HCT116 (cell line): Measurements from ENCODE around the gene CASKIN2.

Source experiments
- ATF3 ChIP-seq: IDR thresholded peaks from 2 replicates; pipeline ENCODE4 v1.6.1; 2012
- CTCF ChIP-seq, 3 experiments: fragments of 200-600 bp in 1 of 3; sonication (generic) in 1 of 3; IDR thresholded peaks in 2 of 3; conservative IDR thresholded peaks in 1 of 3; 2 replicates each; pipeline ENCODE4 v1.5.1; 2012 to 2017; ENCODE audit warnings: low read depth in 2 of 3, low read length in 2 of 3, antibody characterized with exemption in 1 of 3, borderline replicate concordance in 1 of 3, control low read depth in 1 of 3, mild to moderate bottlenecking in 1 of 3, mixed read lengths in 1 of 3, mixed run types in 1 of 3, moderate library complexity in 1 of 3; ENCODE audit not compliant: insufficient read depth in 1 of 3
- EZH2 ChIP-seq: fragments of 200-600 bp; sonication (generic); IDR thresholded peaks from 2 replicates; pipeline ENCODE4 v1.6.1; 2017; ENCODE audit warnings: antibody characterized with exemption, mixed run types
- MAX ChIP-seq: IDR thresholded peaks from 2 replicates; pipeline ENCODE4 v1.6.1; 2012
- RAD21 ChIP-seq: IDR thresholded peaks from 2 replicates; pipeline ENCODE4 v1.6.1; 2012; ENCODE audit warnings: low read depth, mild to moderate bottlenecking
- YY1 ChIP-seq: IDR thresholded peaks from 2 replicates; pipeline ENCODE4 v1.6.1; 2011; ENCODE audit warnings: low read length, low read depth, moderate library complexity, mild to moderate bottlenecking; ENCODE audit not compliant: insufficient replicate concordance; ENCODE audit errors: extremely low read depth
- ZNF274 ChIP-seq: fragments of 200-500 bp; sonication (Bioruptor generic); IDR thresholded peaks from 2 replicates; pipeline ENCODE4 v1.6.1; 2014; ENCODE audit warnings: mild to moderate bottlenecking, low read depth, low read length, inconsistent platforms
- TF ChIP-seq, protein P1 (sequence below): IDR thresholded peaks from 2 replicates; pipeline ENCODE4 v1.6.1; 2012; ENCODE audit warnings: low read depth

DNA sequence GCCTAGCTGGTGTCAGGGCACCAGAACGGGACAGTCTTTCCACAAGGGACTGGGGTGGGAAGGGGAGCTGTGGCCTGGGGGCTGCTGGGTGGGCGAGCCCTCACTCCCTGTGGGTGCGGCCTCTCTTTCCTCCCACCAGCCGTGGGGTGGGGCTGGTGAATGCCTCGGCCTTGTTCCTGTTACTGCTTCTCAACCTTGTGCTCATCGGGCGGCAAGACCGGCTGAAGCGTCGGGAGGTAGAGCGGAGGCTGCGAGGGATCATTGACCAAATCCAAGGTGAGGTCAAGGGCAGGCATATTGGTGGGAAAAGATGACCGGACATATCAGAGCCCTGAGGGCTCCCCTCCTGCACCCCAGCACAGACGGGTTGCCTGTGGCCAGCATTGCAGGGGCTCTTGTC, 29.2 kb downstream of the CASKIN2 start:
- TF ChIP-seq, protein P1, sequence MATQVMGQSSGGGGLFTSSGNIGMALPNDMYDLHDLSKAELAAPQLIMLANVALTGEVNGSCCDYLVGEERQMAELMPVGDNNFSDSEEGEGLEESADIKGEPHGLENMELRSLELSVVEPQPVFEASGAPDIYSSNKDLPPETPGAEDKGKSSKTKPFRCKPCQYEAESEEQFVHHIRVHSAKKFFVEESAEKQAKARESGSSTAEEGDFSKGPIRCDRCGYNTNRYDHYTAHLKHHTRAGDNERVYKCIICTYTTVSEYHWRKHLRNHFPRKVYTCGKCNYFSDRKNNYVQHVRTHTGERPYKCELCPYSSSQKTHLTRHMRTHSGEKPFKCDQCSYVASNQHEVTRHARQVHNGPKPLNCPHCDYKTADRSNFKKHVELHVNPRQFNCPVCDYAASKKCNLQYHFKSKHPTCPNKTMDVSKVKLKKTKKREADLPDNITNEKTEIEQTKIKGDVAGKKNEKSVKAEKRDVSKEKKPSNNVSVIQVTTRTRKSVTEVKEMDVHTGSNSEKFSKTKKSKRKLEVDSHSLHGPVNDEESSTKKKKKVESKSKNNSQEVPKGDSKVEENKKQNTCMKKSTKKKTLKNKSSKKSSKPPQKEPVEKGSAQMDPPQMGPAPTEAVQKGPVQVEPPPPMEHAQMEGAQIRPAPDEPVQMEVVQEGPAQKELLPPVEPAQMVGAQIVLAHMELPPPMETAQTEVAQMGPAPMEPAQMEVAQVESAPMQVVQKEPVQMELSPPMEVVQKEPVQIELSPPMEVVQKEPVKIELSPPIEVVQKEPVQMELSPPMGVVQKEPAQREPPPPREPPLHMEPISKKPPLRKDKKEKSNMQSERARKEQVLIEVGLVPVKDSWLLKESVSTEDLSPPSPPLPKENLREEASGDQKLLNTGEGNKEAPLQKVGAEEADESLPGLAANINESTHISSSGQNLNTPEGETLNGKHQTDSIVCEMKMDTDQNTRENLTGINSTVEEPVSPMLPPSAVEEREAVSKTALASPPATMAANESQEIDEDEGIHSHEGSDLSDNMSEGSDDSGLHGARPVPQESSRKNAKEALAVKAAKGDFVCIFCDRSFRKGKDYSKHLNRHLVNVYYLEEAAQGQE, result no peak
- TF ChIP-seq CTCF (IDR thresholded peaks at IDR 0.05 in 2 of 3, conservative IDR thresholded peaks at IDR 0.05 in 1 of 3; ENCODE audit: borderline replicate concordance in 1 of 3, insufficient read depth in 1 of 3, low read depth in 2 of 3, low read length in 2 of 3) (no peak), ATF3 (no peak), MAX (no peak), EZH2 (no peak), RAD21 (no peak), ZNF274 (no peak), YY1 (no peak)
